HPDE6-E6E7 (cell line): ENCODE results near the gene EVL.
"Not testable (repeated sequence)": the region's sequence is repeated elsewhere in the genome, so short reads cannot be mapped to it uniquely, and the experiment has no call there.

Source experiments
- DNase-seq: peaks from one replicate; pipeline ENCODE4 v3.0.0; 2011; ENCODE audit warnings: missing footprints; ENCODE audit errors: extremely low spot score

EVL gene

DNA sequence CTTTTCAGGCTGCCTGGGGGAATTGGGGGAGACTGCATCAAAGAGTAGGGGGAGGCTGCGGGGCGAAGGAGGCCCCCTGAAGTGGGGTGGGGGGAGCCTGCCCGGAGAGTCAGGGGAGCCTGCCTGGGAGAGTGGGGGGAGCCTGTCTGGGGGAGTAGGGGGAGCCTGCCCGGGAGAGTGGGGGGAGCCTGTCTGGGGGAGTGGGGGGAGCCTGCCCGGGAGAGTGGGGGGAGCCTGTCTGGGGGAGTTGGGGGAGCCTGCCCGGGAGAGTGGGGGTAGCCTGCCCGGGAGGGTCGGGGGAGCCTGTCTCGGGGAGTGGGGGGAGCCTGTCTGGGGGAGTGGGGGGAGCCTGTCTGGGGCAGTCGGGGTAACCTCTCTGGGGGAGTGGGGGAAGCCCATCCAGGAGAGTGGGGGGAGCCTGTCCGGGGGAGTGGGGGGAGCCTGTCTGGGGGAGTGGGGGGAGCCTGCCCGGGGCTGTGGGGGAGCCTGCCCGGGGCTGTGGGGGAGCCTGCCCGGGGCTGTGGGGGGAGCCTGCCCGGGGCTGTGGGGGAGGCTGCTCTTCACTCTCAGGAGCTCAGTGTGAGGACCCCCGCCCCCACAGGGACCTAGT lies 100.7 kb downstream of the EVL start:
- no peak for DNase-seq

DNA sequence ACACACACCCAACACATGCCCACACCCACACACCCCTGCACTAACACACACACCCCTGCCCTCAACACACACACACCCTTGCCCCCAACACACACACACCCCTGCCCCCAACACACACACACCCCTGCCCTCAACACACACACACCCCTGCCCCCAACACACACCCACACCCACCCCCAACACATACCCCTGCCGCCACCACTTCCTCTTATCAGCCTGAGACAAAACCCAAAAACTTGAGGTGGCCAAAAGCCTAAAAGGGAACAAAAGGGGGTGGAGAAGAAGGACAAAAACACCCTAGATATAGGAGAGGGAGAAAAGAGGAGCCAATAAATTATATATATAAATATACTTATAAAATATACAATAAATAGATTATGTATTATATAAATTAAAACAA lies 103.3 kb downstream of the EVL start:
- DNase-seq = no peak

DNA sequence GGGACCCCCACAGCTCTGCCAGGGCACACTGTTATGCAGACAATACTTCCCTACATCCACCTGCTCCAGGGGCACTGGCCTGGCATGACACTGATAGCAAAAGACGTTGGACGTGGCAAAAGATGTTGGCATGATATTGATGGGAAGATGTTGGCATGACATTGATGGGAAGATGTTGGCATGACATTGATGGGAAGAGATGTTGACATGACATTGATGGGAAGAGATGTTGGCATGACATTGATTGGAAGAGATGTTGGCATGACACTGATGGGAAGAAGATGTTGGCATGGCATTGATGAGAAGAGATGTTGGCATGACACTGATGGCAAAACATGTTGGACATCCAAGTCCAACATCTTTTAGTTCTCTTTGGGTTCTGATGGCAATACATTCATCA lies 105.7 kb downstream of the EVL start:
- DNase-seq = no peak

DNA sequence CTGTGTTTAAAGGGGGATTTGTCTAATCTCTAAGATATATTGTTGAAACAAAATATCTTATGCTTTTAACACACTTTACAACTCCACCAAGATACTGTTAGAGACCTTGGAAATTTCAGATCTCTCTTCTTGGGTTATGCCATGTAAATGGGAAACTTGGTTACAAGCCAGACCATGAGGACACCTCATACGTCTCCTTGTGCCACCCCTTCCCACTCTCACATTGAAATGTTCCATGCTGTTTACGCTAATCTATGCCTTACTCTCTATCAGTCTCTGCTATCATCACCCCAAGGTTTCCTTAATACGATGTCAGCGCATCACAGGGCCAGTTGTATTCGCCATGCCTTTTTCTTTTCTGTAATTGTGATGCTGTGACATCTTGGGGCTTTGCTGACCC lies 107.6 kb downstream of the EVL start:
- no peak for DNase-seq

DNA sequence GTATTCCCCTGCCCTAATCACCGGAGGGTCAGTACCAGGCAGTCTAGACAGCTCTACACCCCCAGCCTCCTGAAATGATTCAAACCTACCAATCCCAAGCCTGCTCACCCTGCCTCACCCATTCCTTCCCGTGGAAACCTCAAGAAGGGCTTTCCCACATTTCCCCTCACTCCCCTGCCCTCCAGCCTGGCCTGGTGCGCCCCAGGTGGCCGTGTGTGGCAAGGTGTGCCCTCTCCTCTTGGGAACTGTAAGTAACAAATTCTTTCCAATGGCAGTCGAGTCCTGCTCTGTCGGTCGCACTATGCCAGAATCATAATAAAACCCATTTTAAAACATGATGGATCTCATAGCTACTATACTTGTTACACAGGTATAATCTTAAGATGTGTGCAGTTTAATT lies 108.1 kb downstream of the EVL start:
- DNase-seq = no peak

DNA sequence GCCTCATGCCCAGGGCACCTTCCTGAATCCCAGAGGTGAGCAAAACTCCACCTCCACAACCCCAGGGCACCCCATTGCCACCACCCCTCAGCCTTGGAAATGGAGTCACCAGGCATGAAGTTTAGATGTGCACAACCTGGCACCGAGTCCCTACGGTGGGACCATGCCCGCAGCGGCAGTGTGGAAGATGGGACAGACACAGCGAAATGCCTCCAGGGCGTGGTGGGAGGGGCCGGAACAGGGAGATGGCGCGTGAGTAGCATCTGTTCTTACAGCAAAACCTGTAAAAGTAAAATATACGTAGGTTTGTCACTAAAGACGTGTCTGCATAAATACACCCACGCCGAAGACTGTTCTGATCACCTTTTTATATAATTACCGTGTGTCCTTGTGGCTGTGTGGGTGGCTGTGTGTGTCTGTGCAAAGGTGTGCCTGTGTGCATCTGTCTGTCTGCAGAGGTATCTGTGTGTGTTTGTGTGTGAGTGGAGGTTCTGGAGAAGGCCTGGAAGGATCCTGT lies 111.6 kb downstream of the EVL start:
- no peak for DNase-seq

DNA sequence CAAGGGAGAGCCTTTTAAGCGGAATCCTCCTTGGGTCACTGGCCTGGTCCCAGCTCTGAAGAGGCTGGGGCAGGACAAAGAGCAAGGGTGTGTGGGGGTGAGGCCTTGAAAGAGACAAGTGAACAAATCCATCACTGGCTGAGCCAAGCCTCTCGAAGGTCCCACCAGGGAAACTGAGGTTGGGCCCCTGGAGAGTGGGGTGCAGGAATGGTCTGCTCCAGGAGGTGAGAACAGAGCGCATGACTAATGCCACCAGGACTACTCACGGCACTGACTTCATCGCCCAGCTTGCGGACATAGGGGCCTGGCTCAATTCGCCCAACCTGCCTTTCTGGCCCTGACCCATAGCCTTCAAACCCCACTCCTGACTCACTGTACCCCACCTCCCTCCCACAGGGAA lies 113.5 kb downstream of the EVL start:
- DNase-seq = no peak

DNA sequence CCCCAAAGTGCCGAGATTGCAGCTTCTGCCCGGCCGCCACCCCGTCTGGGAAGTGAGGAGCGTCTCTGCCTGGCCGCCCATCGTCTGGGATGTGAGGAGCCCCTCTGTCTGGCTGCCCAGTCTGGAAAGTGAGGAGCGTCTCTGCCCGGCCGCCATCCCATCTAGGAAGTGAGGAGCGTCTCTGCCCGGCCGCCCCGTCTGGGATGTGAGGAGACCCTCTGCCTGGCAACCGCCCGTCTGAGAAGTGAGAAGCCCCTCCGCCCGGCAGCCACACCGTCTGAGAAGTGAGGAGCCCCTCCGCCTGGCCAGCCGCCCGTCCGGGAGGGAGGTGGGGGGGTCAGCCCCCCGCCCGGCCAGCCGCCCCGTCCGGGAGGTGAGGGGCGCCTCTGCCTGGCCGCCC lies 115.4 kb downstream of the EVL start:
- not testable (repeated sequence) for DNase-seq

DNA sequence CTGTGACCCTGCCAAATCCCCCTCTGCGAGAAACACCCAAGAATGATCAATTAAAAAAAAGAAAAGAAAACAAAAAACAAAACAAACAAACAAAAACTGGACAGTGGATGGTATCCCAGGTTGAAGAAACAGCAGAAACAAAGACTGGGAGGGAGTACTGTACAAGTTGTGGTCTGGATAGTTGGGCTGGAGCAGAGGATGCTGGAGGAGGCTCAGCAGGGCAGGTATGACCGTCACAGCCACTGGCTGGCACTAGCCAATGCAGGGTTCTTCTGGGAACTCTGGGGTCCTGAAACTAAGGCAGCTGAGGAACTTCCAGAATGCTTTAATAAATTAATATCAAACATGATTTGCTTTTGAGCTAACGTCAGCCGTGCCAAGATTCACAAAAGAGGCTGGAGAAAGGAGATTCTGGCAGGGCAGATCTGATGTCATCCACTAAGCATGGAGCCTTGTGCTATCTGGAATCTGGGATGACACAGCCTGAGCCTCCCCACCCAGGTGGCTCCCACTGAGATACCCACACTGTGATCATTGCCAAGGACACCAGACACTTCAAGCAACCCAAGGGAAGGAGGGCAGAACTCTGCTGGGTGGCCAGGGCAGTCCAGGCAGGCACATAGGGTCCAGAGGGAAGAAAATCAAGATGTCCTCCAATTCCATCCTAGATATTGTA lies 116.8 kb downstream of the EVL start:
- DNase-seq = not testable (repeated sequence)

DNA sequence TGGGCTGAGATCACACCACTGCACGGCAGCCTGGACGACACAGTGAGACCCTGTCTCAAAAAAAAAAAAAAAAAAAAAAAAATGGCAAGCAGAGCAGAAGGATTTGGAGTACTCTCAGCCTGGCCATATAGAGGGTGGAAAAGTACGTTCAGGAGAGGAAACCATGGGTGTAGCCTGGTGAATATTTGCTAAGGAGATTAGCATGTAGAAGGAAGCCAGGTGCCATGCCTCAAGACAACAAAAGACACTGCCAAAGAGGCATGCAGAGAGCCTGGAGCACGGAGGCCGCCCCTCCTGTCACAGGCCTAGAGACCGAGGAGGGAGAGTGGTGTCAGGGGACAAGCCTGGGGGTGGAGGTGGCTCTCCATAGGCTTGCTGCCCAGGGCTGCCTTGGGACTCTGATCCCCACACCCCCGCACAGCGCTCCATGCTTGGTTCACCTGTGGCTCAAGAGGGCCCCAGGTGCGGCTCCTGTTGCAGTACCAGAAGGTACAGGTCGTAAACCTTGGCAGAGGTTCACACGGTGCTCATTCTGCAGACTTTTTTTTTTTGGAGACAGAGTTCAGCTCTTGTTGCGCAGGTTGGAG lies 122.1 kb downstream of the EVL start:
- no peak for DNase-seq

DNA sequence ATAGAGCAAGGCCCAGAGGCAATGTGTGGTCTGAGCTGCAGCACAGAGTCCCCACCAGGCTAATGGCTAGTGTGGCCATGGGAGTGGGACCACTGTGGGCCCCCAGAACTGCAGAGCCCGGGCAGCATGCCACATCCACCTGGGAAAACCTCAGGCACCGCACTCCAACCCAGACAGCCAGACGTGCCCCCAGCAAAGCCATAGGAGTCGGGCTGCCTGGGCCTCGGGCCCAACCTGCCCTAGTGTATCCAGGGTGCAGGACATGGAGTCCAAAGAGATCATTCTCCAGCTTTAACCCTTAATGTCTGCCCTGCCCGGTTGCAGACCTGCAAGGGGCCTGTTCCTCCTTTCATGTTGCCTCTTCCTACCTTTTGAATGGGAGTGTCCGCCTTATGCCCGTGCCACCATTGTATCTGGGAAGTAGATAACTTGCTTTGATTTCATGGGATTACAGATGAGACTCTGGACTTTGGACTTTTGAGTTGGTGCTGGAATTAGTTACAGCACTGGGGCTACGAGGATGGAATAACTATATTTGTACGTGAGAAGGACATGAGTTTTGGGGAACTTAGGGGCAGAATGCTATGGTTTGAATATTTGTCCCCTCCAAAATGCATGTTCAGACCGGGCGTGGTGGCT lies 123.3 kb downstream of the EVL start:
- DNase-seq = no peak

DNA sequence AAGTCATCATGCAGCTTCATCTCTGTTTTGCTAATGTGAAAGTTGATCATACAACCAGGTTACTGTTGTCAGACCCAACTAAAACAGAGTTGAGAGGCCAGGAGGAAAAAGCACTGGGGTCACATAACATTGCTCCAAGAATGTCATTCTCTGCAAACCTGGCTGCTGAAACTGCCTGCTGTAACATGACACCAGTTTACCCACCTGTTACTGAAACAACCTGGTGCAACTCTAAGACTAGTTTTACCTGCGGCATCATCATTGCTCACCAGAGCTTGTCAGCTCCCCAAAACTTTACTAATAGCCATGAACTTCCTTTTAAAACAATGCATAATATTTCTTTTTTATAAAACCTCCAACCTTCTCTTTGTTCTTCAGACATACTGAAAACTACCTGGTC lies 124.9 kb downstream of the EVL start:
- no peak for DNase-seq

DNA sequence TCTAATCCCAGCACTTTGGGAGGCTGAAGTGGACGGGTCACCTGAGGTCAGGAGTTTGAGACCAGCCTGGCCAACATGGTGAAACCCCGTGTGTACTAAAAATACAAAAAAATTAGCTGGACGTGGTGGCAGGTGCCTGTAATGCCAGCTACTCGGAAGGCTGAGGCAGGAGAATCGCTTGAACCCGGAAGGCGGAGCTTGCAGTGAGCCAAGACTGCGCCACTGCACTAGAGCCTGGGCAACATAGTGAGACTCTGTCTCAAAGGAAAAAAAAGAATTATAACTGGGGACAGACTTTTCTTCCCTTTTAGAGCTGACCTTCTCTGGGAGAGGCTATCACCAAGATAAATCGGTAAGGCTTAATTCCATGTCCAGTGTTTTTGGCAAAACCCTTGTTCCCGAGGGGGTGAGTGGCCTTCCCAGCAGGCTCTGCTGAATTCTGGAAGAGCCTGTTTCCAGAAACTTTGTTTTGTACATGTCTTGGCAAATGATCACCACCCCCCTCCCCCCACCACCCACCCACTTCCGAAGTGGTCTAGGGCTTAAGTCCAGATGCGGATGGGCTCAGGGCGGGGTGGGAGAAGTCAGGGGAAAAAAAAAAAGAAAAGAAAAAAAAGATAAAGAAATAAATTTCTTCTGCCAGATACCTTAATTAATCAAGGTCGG lies 126.5 kb downstream of the EVL start:
- DNase-seq = no peak

DNA sequence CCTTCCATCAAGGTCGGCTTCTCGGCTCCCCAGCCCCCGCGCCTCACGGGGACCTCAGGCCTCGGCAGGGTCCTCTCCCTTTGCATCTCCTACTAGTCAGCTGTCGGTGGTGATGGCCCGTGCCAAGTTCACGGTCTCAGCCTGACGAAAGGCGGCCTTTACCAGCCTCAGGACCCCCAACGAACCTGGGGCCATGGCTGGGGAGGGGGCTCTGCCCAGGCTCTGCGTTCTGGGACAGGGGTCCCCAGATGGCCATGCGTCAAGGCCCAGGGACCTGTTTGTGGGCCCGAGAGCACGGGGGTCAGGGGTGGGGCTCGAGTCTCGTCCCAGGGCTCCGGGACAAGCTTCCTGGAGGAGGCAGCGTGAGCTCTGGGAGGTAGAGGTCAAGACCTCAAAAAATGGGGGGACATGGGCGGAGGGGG lies 127.0 kb downstream of the EVL start:
- no peak for DNase-seq

DNA sequence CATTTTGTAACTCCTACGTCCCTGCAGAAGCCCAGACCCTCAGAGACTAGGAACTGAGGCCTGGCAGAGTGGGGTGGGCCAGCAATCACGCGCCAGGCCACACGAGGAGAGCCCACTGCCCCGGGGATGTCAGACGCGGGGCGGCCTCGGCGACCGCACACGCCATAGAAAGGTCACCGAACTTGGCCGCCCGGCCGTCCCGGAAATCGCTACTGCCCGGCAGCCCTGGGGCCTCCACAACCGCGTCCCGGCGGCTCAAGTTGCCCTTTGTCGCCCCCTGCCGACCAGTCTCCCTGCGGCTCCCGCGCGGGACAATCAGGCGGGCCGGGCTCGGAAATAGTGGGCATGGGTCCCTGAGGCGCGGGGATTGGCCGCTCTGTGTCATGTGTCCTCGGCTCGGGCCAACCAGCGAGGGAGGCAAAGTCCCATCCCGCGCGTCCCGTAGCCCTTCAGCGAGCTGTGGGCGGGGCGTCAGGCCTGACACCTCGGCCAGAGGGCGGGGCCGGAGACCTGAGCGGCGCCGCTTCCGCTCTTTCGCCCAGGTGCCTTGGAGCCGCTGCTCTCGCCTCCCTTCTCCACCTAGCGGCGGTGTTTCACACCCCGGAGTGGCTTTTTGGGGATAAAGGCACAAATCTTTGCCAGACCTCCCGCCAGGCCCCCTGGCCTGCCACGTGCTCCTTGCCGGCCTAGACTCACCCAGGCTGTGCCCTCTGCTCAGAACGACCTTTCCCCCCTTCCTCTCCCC lies 127.6 kb downstream of the EVL start:
- DNase-seq = peak; percentile 100
